Esophagus squamous epithelium (tissue), 5 donors: ENCODE results near the gene KCNJ6. TPM values are rescaled to one million over a fixed set of nuclear protein-coding genes. Genes with fewer than 3 reads are reported as not detected.

Source experiments
- DNase-seq: peaks from one replicate; lab custom pipeline; 2025; lab: John Stamatoyannopoulos, UW
- H3K27ac ChIP-seq, 4 donors: fragments of 200-600 bp; sonication (generic); one replicate each; pipeline ENCODE4 v1.5.1; 2016 to 2019; ENCODE audit warnings: mild to moderate bottlenecking in 1 of 4
- H3K27me3 ChIP-seq, 4 donors: fragments of 200-600 bp; sonication (generic); 1 replicate in 3 of 4; 2 replicates in 1 of 4; pipeline versions ENCODE4 v1.5.1 to v1.6.0; 2017 to 2021; ENCODE audit warnings: antibody characterized with exemption in 1 of 4
- H3K36me3 ChIP-seq, 3 donors: fragments of 200-600 bp; sonication (generic); one replicate each; pipeline ENCODE4 v1.5.1; 2016 to 2019
- H3K4me1 ChIP-seq, 3 donors: fragments of 200-600 bp; sonication (generic); one replicate each; pipeline ENCODE4 v1.5.1; 2017 to 2019
- H3K4me3 ChIP-seq, 4 donors: fragments of 200-600 bp; sonication (generic); 1 replicate in 3 of 4; 2 replicates in 1 of 4; pipeline ENCODE4 v1.5.1; 2016 to 2019; ENCODE audit warnings: mild to moderate bottlenecking in 2 of 4, moderate library complexity in 1 of 4
- H3K9me3 ChIP-seq, 3 donors: fragments of 200-600 bp; sonication (generic); one replicate each; pipeline ENCODE4 v1.5.1; 2016 to 2019
- CTCF ChIP-seq, 6 experiments: fragments of 450-650 bp in 4 of 6; fragments of 200-600 bp in 2 of 6; sonication (generic) in 2 of 6; IDR thresholded peaks; one replicate each; pipeline ENCODE4 v1.5.1; 2016 to 2019; ENCODE audit warnings: antibody characterized with exemption in 6 of 6, mild to moderate bottlenecking in 4 of 6, moderate library complexity in 4 of 6
- POLR2A ChIP-seq, 4 donors: fragments of 450-650 bp; IDR thresholded peaks; one replicate each; pipeline ENCODE4 v1.6.1; 2017; ENCODE audit warnings: antibody characterized with exemption in 4 of 4, mild to moderate bottlenecking in 4 of 4, moderate library complexity in 3 of 4
- WGBS, 2 donors: methylation state at CpG; one replicate each; pipeline ENCODE4 v1.1.5; 2018; 5-methylcytosine and 5-hydroxymethylcytosine counted together
- intact Hi-C: fragments of 100-400 bp; cut with DNase I; formaldehyde crosslinking; loops from one replicate; pipeline ENCODE4 v1.15.0; 2022
- total RNA-seq, 4 donors: library from RNA; depleted of rRNA; stranded (reverse); fragments of >200 nt; gene quantifications; one replicate each; pipeline ENCODE4 v1.1.0, GENCODE V29; 2016
- donor health status: DM: yes; HTN: yes; CAD: no.

Gene KCNJ6
- total RNA-seq, 4 donors from 2014 or later = not detected

GRCh38 chr21:37886120-37886519 is 30.1 kb downstream of the KCNJ6 start:
- no peaks in the 10 kb centered on the region for H3K4me1 ChIP-seq
- no peak for DNase-seq
- TF ChIP-seq POLR2A (IDR thresholded peaks at IDR 0.05) (no peak), CTCF (IDR thresholded peaks at IDR 0.05) (no peak)
- intact Hi-C loops = no loop called here
- no peaks in the 10 kb centered on the region for H3K36me3 ChIP-seq
- H3K9me3 ChIP-seq = no peaks in the 10 kb centered on the region
- H3K4me3 ChIP-seq = no peak overlapping the region
- 50 to 100% methylated on average over 1 of the region's 1 CpG for WGBS, 2 donors
- H3K27ac ChIP-seq = no peak overlapping the region
- peaks cover 0 to 11% (median 0%) of the 10 kb centered on the region in 4 donors for H3K27me3 ChIP-seq

GRCh38 chr21:37878946-37879660 is 37.2 kb downstream of the KCNJ6 start:
- no peak overlapping the region for H3K4me3 ChIP-seq
- H3K27me3 ChIP-seq = peaks cover 0 to 12% (median 0%) of the 10 kb centered on the region in 4 donors
- H3K36me3 ChIP-seq = no peaks in the 10 kb centered on the region
- whole genome bisulfite sequencing, 2 donors = 53 to 65% methylated on average over 4 to 6 of the region's 7 CpGs
- intact Hi-C loops = no loop called here
- H3K4me1 ChIP-seq = no peaks in the 10 kb centered on the region
- TF ChIP-seq POLR2A (IDR thresholded peaks at IDR 0.05) (no peak), CTCF (IDR thresholded peaks at IDR 0.05) (no peak)
- H3K9me3 ChIP-seq = no peaks in the 10 kb centered on the region
- no peak for DNase-seq
- H3K27ac ChIP-seq = no peak overlapping the region

GRCh38 chr21:37877888-37878684 is 38.2 kb downstream of the KCNJ6 start:
- no peak overlapping the region for H3K27ac ChIP-seq
- no peaks in the 10 kb centered on the region for H3K9me3 ChIP-seq
- DNase-seq = no peak
- no peaks in the 10 kb centered on the region for H3K36me3 ChIP-seq
- TF ChIP-seq CTCF (IDR thresholded peaks at IDR 0.05) (no peak), POLR2A (IDR thresholded peaks at IDR 0.05) (no peak)
- H3K27me3 ChIP-seq = peaks cover 0 to 13% (median 0%) of the 10 kb centered on the region in 4 donors
- no peak overlapping the region for H3K4me3 ChIP-seq
- no peaks in the 10 kb centered on the region for H3K4me1 ChIP-seq
- intact Hi-C loops = no loop called here
- 82% methylated on average over 3 of the region's 3 CpGs for WGBS, 2 donors

GRCh38 chr21:37877171-37877570 is 39.1 kb downstream of the KCNJ6 start:
- no peaks in the 10 kb centered on the region for H3K9me3 ChIP-seq
- no peak for DNase-seq
- intact Hi-C loops = no loop called here

More at GRCh38 chr21:37877171-37877570, 39.1 kb downstream of the KCNJ6 start:
- Histone ChIP-seq H3K27ac (no peak overlapping the region), H3K4me1 (no peaks in the 10 kb centered on the region), H3K4me3 (no peak overlapping the region), H3K27me3 (peaks cover 0 to 15% (median 0%) of the 10 kb centered on the region in 4 donors), H3K36me3 (no peaks in the 10 kb centered on the region)
- TF ChIP-seq CTCF (IDR thresholded peaks at IDR 0.05) = no peak
- 80 to 84% methylated on average over 1 of the region's 1 CpG for WGBS, 2 donors
